ENCODE measurements around the gene TRIM43B.
"Not testable (repeated sequence)": the region's sequence is repeated elsewhere in the genome, so short reads cannot be mapped to it uniquely, and the experiment has no call there.

The TRIM43B gene

DNA sequence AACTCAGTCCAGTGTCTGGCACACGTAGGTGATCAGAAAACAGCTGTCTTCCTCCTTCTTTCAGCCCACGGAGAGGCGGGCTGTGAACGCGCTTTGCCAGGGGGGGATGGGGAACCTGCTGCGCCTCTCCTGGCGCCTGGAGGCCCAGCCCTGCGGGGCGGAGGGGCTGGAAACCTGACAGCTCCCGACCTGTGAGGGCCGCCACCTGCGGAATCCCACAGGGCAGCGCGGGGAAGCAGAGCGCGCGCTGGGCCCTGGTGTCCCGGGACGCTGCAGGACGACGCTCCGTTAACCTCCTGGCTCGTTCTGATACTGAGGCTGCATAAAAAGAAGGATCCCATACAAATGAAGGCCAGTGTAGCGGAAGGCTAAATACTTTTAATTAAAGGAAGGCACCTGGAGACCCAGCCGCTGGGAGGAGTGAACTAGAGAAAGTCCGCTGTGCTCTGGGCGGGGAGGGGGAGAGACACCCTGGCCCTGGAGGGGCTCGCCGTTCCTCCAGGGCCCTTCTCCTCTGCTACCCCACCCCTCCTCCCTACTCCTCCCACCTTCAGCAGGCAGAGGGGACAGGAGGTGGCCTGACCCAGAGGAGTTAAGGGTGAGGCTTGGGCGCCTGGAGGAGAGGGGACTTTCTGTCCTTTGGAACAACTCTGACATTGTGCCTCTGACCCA, 57.2 kb downstream of the TRIM43B start:
- not testable (repeated sequence) for DNase-seq (ENCODE audit: low read depth); H3K4me3 ChIP-seq (ENCODE audit: low read length)
